Thymus (tissue), 11 donors: Measurements from ENCODE around the gene THOC5. TPM values are rescaled to one million over a fixed set of nuclear protein-coding genes. Genes with fewer than 3 reads are reported as not detected.
"Not testable (repeated sequence)": the region's sequence is repeated elsewhere in the genome, so short reads cannot be mapped to it uniquely, and the experiment has no call there.

ENCODE experiments used
- DNase-seq, 9 donors: peaks; one replicate each; pipeline ENCODE4 v3.0.0-alpha.2; 2013; ENCODE audit warnings: low spot score in 9 of 9, low read depth in 6 of 9, missing footprints in 1 of 9
- H3K27ac ChIP-seq, 2 donors: one replicate each; pipeline ENCODE4 v1.5.1; 2013; ENCODE audit warnings: control low read depth in 1 of 2, low read depth in 1 of 2, low read length in 1 of 2, mild to moderate bottlenecking in 1 of 2, moderate library complexity in 1 of 2
- H3K27me3 ChIP-seq, 2 donors: one replicate each; pipeline ENCODE4 v1.5.1; 2013; ENCODE audit warnings: low read length in 1 of 2; ENCODE audit not compliant: control insufficient read depth in 2 of 2, insufficient read depth in 1 of 2
- H3K36me3 ChIP-seq, 2 donors: one replicate each; pipeline ENCODE4 v1.5.1; 2013; ENCODE audit warnings: low read length in 1 of 2, mild to moderate bottlenecking in 1 of 2, moderate library complexity in 1 of 2; ENCODE audit not compliant: control insufficient read depth in 2 of 2, insufficient read depth in 2 of 2
- H3K4me1 ChIP-seq, 2 donors: one replicate each; pipeline ENCODE4 v1.5.1; 2013; ENCODE audit warnings: low read length in 2 of 2; ENCODE audit not compliant: control insufficient read depth in 2 of 2, insufficient read depth in 2 of 2
- H3K4me3 ChIP-seq, 2 donors: one replicate each; pipeline ENCODE4 v1.5.1; 2013; ENCODE audit warnings: low read length in 2 of 2, control low read depth in 1 of 2, mild to moderate bottlenecking in 1 of 2
- H3K9me3 ChIP-seq, 2 donors: one replicate each; pipeline ENCODE4 v1.5.1; 2013; ENCODE audit warnings: low read length in 1 of 2, mild to moderate bottlenecking in 1 of 2; ENCODE audit not compliant: control insufficient read depth in 2 of 2, insufficient read depth in 1 of 2
- WGBS: extraction: QIAGEN DNeasy Blood & Tissue Kit; methylation state at CpG from one replicate; pipeline ENCODE4 v1.1.7; 2013; 5-methylcytosine and 5-hydroxymethylcytosine counted together
- polyA plus RNA-seq: library from polyadenylated mRNA; stranded (reverse); fragments of 200-250 nt; gene quantifications from one replicate; pipeline ENCODE4 v1.2.3, GENCODE V29; 2013
- total RNA-seq: library from RNA; stranded (reverse); fragments of 120-200 nt; gene quantifications from one replicate; pipeline ENCODE4 v1.2.4, GENCODE V29; 2013
- donor health status: healthy.

The THOC5 gene
- total and polyA plus RNA-seq, 2 donors, result 15.8 to 31.4 TPM

DNA sequence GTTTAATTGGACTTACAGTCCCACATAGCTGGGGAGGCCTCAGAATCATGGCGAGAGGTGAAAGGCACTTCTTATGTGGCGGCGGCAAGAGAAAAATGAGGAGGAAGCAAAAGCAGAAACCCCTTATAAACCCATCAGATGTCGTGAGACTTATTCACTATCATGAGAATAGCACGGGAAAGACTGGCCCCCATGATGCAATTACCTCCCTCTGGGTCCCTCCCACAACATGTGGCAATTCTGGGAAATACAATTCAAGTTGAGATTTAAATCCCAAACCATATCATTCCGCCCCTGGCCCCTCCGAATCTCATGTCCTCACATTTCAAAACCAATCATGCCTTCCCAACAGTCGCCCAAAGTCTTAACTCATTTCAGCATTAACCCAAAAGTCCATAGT, 8.5 kb downstream of the THOC5 start:
- H3K36me3 ChIP-seq, result peaks cover 47 to 62% of the 10 kb centered on the region in 2 donors

DNA sequence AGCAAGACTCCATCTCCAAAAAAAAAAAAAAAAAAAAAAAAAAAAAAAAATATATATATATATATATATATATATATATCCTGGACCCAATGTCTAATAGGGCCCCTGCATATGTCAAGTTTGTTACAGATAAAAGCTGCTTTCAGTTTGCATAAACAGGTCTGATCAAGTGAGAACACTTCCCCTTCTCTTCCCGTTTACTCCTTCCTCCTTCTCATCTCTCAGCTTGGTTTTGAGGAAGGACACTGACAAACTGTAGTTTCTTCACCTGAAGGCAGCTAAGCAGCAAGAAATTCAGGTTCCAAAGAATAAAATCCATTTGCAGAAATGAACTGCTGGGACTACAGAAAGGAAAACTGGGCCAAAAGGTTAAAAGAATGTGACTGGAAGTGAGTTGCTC, 11.7 kb downstream of the THOC5 start:
- Histone ChIP-seq H3K9me3 (no peaks in the 10 kb centered on the region), H3K36me3 (peaks cover 53 to 59% of the 10 kb centered on the region in 2 donors), H3K27ac (no peak overlapping the region), H3K27me3 (no peaks in the 10 kb centered on the region), H3K4me1 (no peaks in the 10 kb centered on the region), H3K4me3 (no peak overlapping the region)
- no peak for DNase-seq
- WGBS, result 87% methylated on average over 1 of the region's 1 CpG

More for the DNA sequence above, 8.5 kb downstream of the THOC5 start:
- H3K9me3 ChIP-seq, H3K27ac ChIP-seq, H3K4me3 ChIP-seq, H3K4me1 ChIP-seq, H3K27me3 ChIP-seq, DNase-seq: not testable (repeated sequence)
- WGBS, result 98% methylated on average over 8 of the region's 8 CpGs

DNA sequence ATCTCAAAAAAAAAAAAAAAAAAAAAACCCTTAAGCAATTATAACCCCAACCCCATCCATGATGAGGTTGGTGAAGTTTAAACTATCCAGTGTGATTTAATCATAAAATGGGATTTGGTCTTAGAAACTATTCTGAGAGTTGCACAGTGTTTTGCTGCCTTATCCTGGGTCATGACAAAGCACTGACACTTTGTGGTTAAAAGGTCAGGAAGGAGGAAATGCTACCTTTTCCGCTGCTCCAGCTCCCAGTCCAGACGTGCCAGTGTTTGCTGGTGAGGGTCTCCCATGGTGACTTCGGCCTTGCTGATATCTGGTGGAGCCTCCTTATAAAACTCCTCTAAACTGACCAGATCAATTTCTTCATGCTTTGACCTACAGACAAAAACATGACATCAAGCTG, 14.5 kb downstream of the THOC5 start:
- DNase-seq, result no peak
- no peak overlapping the region for H3K27ac ChIP-seq
- 92% methylated on average over 3 of the region's 3 CpGs for WGBS
- H3K9me3 ChIP-seq, result no peaks in the 10 kb centered on the region
- peaks cover 61 to 71% of the 10 kb centered on the region in 2 donors for H3K36me3 ChIP-seq
- H3K27me3 ChIP-seq, result no peaks in the 10 kb centered on the region
- H3K4me1 ChIP-seq, result peaks cover 0 to 5% of the 10 kb centered on the region in 2 donors
- no peak overlapping the region for H3K4me3 ChIP-seq

DNA sequence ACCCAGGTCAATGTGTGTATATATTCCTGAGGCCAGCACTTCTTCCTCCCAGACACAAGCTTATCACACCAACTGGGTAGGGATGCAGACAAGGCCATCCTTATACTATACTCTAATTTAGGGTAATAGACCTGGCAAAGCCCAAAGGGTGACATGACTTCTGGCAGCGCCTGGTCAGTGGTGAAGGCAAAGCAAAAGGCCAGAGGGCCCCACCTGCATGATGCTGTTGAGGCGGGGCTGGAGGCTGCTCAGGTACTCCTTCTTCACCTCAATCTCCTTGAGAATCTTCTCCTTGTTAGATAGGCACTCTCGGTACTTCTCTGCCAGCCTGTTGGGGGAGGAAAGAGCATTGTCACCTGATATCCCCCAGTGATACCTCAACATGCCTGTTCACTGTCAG, 17.1 kb downstream of the THOC5 start:
- no peaks in the 10 kb centered on the region for H3K27me3 ChIP-seq
- no peaks in the 10 kb centered on the region for H3K9me3 ChIP-seq
- H3K4me1 ChIP-seq, result peaks cover 0 to 5% of the 10 kb centered on the region in 2 donors
- no peak overlapping the region for H3K27ac ChIP-seq
- peaks cover 56 to 59% of the 10 kb centered on the region in 2 donors for H3K36me3 ChIP-seq
- DNase-seq, result no peak
- WGBS, result 97% methylated on average over 3 of the region's 3 CpGs
- no peak overlapping the region for H3K4me3 ChIP-seq

DNA sequence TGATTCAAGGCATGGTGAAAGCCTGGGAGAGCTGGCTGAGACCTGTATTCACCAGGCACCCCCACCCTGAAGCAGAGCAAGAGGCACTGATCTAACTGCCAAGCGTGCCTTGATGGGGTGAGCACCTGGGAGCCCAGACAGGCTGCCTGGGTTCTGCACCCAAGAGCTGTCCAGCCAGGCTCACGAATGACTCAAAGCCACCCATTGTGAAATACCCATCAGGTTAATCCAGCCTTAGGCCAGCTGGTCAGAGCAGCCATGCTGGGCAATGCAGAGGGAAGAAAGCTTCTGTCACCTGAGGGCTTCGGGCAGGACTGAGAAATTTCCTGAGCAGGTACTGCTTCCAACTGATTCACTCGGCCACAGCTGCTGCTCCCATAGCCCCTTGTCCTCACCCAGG, 22.1 kb downstream of the THOC5 start:
- no peak for DNase-seq

DNA sequence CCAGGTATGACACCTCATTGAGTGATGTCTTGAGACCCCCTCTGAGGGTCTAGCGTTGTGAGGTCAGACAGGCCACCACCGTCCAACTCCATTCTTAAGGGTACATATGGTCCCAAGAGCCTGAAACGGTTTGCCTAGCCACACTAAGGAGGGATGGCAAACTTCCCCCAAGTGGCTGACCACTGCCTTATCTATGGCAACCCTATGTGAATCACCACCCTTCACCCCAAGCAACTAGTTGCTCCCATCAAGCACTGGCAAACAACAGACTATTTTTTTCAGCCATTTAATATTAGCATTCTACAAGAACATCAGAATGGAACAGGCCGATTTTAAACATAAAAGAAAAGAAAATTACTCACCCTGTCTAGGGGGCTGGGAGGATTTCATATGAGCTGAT, 22.8 kb downstream of the THOC5 start:
- Histone ChIP-seq H3K27ac (no peak overlapping the region), H3K27me3 (no peaks in the 10 kb centered on the region), H3K4me1 (peaks cover 0 to 3% of the 10 kb centered on the region in 2 donors), H3K4me3 (no peak overlapping the region), H3K9me3 (no peaks in the 10 kb centered on the region), H3K36me3 (peaks cover 64 to 65% of the 10 kb centered on the region in 2 donors)
- no peak for DNase-seq
- 97% methylated on average over 4 of the region's 4 CpGs for WGBS

More for the DNA sequence above, 22.1 kb downstream of the THOC5 start:
- no peaks in the 10 kb centered on the region for H3K27me3 ChIP-seq
- peaks cover 0 to 7% of the 10 kb centered on the region in 2 donors for H3K4me1 ChIP-seq
- H3K27ac ChIP-seq, result no peak overlapping the region
- no peak overlapping the region for H3K4me3 ChIP-seq
- peaks cover 66 to 69% of the 10 kb centered on the region in 2 donors for H3K36me3 ChIP-seq
- H3K9me3 ChIP-seq, result no peaks in the 10 kb centered on the region
- over 99% methylated on average over 4 of the region's 4 CpGs for WGBS

DNA sequence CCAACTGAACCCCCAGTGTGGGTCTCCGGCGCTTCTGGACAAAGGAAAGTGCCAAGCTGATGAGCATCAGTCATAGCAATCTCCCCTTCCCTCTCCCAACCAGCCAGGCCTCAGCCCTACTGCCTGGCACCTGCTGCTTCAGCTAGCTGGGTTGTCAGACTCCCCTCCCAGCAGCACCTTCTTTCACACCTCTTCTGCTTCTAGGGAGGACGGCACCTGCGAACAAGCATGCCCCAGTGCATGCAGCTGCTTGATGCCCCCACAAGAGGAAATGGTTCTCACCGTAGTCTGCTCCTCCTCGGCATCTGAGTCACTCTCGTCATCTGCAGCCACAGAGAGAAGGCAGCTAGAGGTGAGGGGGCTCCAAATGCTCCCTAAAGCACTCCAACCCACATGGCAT, 25.4 kb downstream of the THOC5 start:
- Histone ChIP-seq H3K36me3 (peaks cover 72 to 77% of the 10 kb centered on the region in 2 donors), H3K4me3 (no peak overlapping the region), H3K9me3 (no peaks in the 10 kb centered on the region), H3K27ac (no peak overlapping the region), H3K4me1 (peaks cover 0 to 3% of the 10 kb centered on the region in 2 donors), H3K27me3 (no peaks in the 10 kb centered on the region)
- DNase-seq, result peak in 7 of 9 donors; percentile 6 to 52 (median 28)
- WGBS, result 91% methylated on average over 7 of the region's 7 CpGs

DNA sequence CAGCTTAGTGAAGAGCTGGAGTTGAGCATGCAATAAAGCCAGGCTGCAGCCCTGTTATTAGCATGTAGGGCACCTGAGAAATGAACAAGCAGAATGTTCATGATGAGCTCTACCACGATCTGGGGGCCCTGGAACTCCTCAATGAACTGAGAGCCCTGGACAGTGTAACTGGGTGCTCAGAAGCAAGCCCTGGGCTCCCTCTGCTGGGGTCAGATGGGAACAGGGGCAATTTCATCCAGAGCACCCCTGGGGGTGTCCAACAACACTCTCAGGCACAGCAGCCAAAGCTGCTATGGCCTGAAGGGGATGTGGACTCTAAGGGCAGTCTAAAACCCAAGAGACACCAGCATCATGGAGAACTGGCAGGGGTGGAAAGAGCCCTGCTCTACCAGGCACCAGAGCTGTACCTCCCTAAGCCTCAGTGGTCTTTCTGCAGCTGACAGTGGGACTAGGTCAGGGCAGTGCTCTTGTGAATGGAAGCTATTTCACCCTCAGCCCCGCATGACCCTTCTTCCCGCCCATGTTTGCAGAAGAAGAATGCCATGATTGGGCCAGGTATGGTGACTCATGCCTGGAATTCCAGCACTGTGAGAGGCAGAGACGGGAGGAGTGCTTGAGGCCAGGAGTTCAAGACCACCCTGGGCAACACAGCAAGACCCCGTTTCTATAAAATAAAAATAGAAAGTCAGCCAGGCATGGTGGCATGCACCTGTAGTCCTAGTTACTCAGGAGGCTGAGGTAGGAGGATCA, 28.9 kb downstream of the THOC5 start:
- peaks cover 0 to 3% of the 10 kb centered on the region in 2 donors for H3K4me1 ChIP-seq
- no peaks in the 10 kb centered on the region for H3K27me3 ChIP-seq
- DNase-seq, result peak in 2 of 9 donors; percentile 8 to 11
- H3K36me3 ChIP-seq, result peaks cover 71 to 75% of the 10 kb centered on the region in 2 donors
- H3K27ac ChIP-seq, result no peak overlapping the region
- 92% methylated on average over 5 of the region's 5 CpGs for WGBS
- no peak overlapping the region for H3K4me3 ChIP-seq
- H3K9me3 ChIP-seq, result no peaks in the 10 kb centered on the region

DNA sequence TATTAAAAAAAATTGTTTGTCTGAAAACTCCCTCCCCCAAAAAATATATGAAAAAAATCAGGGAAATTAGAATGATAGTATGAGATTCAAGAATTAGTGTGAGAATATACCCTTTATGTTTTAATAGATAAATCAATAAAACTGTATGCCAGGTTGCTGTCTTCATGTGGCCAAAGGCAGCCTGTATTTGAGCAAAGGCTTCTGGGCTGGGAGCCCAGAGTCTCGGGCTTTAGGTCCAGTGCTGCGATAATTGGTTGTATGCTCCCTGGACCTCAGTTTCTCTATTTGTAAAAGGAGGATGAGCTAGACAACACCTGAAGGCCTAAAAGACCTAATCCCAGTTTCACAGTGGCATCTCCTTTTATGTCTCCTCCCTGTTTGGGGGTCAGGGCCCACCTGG, 29.8 kb downstream of the THOC5 start:
- peaks cover 0 to 3% of the 10 kb centered on the region in 2 donors for H3K4me1 ChIP-seq
- peaks cover 71 to 73% of the 10 kb centered on the region in 2 donors for H3K36me3 ChIP-seq
- no peaks in the 10 kb centered on the region for H3K27me3 ChIP-seq
- no peaks in the 10 kb centered on the region for H3K9me3 ChIP-seq
- DNase-seq, result no peak
- no peak overlapping the region for H3K4me3 ChIP-seq
- 99% methylated on average over 2 of the region's 2 CpGs for WGBS
- H3K27ac ChIP-seq, result no peak overlapping the region
